ENCODE measurements around the gene RIBC2.
"Not testable (repeated sequence)": the region's sequence is repeated elsewhere in the genome, so short reads cannot be mapped to it uniquely, and the experiment has no call there.

RIBC2 gene

DNA sequence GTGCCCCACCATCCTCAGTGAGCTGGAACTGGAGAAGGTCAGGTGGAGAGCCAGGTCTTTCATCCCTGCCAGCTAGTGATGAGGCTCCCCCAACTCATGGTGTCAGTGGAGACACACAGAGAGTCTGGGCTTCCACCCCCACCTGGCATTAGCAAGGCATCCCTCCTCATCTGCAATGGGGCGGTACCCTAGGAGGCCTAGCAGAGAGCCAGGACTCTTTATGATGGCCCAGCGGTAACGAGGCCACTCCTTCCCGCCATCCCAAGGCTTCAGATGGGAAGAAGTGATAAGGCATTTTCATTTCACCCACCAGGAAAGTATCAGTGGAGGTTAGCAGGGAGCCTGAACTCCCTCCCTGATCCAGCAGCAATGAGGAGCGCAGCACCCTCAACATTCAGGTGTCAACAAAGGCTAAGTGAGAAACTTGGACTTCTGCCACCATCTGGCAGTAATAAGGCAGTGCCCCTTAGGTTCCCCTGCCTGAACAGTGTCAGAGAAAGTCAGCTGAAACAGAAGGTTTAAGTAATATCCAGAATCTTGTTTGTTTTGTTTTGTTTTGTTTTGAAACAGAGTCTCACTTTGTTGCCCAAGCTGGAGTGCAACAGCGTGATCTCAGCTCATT is 48.7 kb downstream of the RIBC2 start:
- H3K9me3 ChIP-seq (ENCODE audit: control insufficient read depth, insufficient read depth, low read length), result peaks cover 4% of the 10 kb centered on the region; the same call in 1 of the 2 replicates
- H3K4me1 ChIP-seq (ENCODE audit: insufficient read depth, low read length), result no peaks in the 10 kb centered on the region
- no peaks in the 10 kb centered on the region for H3K36me3 ChIP-seq (ENCODE audit: insufficient read depth, low read length)
- no peak overlapping the region for H3K9ac ChIP-seq (ENCODE audit: low read depth, low read length)

GRCh38 chr22:45463691-45464090 is 50.2 kb downstream of the RIBC2 start:
- H3K9ac ChIP-seq (ENCODE audit: low read depth, low read length); H3K9me3 ChIP-seq (ENCODE audit: control insufficient read depth, insufficient read depth, low read length); H3K4me1 ChIP-seq (ENCODE audit: insufficient read depth, low read length); H3K36me3 ChIP-seq (ENCODE audit: insufficient read depth, low read length): not testable (repeated sequence)

DNA sequence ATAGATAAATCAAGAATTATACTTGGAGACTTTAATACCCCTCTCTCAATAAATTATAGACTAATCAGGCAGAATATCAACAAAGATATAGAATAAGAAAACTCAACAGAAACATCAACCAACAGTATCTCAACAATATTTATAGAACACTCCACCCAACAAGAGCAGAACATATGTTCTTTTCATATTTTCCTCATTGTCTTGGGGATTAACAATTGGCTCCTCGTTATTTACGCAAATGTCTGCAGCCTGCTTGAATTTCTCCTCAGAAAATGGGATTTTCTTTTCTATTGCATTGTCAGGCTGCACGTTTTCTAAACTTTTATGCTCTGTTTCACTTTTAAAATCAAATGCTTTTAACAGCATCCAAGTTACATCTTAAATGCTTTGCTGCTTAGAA is 52.1 kb downstream of the RIBC2 start:
- peaks cover 12% of the 10 kb centered on the region for H3K4me1 ChIP-seq (ENCODE audit: insufficient read depth, low read length)
- H3K36me3 ChIP-seq (ENCODE audit: insufficient read depth, low read length), result no peaks in the 10 kb centered on the region

DNA sequence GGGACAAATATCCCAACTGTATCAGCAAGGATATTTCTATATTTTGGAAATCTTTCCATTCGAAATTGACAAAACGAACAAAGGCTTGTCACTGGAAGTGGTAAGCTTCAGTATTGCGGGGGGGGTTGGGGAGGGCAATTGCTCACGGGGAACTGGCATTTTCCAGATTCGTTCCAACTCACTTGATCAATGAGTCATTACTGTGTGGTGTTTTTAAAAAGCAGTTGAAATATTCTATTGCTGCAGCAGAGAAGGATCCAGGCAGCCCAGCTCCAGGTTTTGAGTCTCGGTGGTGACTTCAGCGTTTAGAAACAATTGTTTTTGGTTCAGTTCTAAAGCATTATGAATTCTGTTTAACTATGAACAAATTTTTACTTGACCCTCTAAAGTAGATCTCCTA is 55.4 kb downstream of the RIBC2 start:
- peaks cover 14% of the 10 kb centered on the region for H3K4me1 ChIP-seq (ENCODE audit: insufficient read depth, low read length)
- H3K9ac ChIP-seq (ENCODE audit: low read depth, low read length), result no peak overlapping the region
- no peaks in the 10 kb centered on the region for H3K36me3 ChIP-seq (ENCODE audit: insufficient read depth, low read length)
- H3K9me3 ChIP-seq (ENCODE audit: control insufficient read depth, insufficient read depth, low read length), result peaks cover 5% of the 10 kb centered on the region; the same call in 1 of the 2 replicates

More for the DNA sequence above, 52.1 kb downstream of the RIBC2 start:
- H3K9ac ChIP-seq (ENCODE audit: low read depth, low read length), result no peak overlapping the region
- peaks cover 5% of the 10 kb centered on the region; the same call in 1 of the 2 replicates for H3K9me3 ChIP-seq (ENCODE audit: control insufficient read depth, insufficient read depth, low read length)

GRCh38 chr22:45469281-45470073 is 56.0 kb downstream of the RIBC2 start:
- peaks cover 14% of the 10 kb centered on the region for H3K4me1 ChIP-seq (ENCODE audit: insufficient read depth, low read length)
- H3K36me3 ChIP-seq (ENCODE audit: insufficient read depth, low read length), result no peaks in the 10 kb centered on the region
- H3K9me3 ChIP-seq (ENCODE audit: control insufficient read depth, insufficient read depth, low read length), result peaks cover 5% of the 10 kb centered on the region; the same call in 1 of the 2 replicates
- H3K9ac ChIP-seq (ENCODE audit: low read depth, low read length), result no peak overlapping the region

- no peak overlapping the region for H3K9ac ChIP-seq (ENCODE audit: low read depth, low read length)
- peaks cover 14% of the 10 kb centered on the region for H3K4me1 ChIP-seq (ENCODE audit: insufficient read depth, low read length)
- no peaks in the 10 kb centered on the region for H3K36me3 ChIP-seq (ENCODE audit: insufficient read depth, low read length)
- peaks cover 5% of the 10 kb centered on the region; the same call in 1 of the 2 replicates for H3K9me3 ChIP-seq (ENCODE audit: control insufficient read depth, insufficient read depth, low read length)
Observed at GRCh38 chr22:45470871-45471270, 57.4 kb downstream of the RIBC2 start.

GRCh38 chr22:45472426-45472825 is 58.9 kb downstream of the RIBC2 start:
- H3K9me3 ChIP-seq (ENCODE audit: control insufficient read depth, insufficient read depth, low read length), result no peaks in the 10 kb centered on the region
- H3K4me1 ChIP-seq (ENCODE audit: insufficient read depth, low read length), result peaks cover 14% of the 10 kb centered on the region
- no peak overlapping the region for H3K9ac ChIP-seq (ENCODE audit: low read depth, low read length)
- no peaks in the 10 kb centered on the region for H3K36me3 ChIP-seq (ENCODE audit: insufficient read depth, low read length)

GRCh38 chr22:45473626-45474237 is 60.2 kb downstream of the RIBC2 start:
- H3K4me1 ChIP-seq (ENCODE audit: insufficient read depth, low read length), result peaks cover 14% of the 10 kb centered on the region
- no peaks in the 10 kb centered on the region for H3K36me3 ChIP-seq (ENCODE audit: insufficient read depth, low read length)
- no peak overlapping the region for H3K9ac ChIP-seq (ENCODE audit: low read depth, low read length)
- H3K9me3 ChIP-seq (ENCODE audit: control insufficient read depth, insufficient read depth, low read length), result no peaks in the 10 kb centered on the region

DNA sequence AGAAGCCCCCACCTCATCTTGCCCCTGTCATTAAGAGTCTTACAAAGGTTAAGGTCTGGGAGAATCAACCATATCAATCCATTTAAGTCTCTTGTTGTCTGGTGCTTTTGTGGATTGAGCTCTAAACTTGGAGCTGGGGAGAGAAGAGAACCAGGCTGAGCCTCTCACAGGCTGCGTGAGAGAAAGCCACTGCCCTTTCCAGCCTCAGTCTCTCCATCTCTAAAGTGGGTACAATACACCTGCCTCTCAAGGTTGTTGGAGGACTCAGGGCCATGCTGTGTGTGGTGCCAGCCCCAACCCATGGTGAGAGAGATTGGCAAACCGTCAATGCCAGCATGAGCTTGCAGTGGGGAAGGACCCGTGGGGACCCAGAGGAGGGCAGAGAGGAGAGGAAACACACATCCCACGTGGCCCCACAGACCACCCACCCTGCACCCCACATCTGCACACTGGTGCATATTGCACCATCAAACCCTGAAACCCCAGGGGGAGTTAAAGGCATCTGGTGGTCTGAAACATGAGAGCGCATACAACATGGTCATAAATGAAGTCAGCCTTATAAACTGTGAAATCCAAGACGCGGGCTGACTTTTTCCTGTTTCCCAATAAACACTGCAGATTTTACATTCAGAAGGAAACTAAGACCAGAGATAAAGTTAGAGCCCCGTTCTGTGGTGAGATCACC is 61.7 kb downstream of the RIBC2 start:
- Histone ChIP-seq H3K4me1 (ENCODE audit: insufficient read depth, low read length) (peaks cover 4% of the 10 kb centered on the region; the same call in 1 of the 2 replicates), H3K9ac (ENCODE audit: low read depth, low read length) (no peak overlapping the region), H3K9me3 (ENCODE audit: control insufficient read depth, insufficient read depth, low read length) (no peaks in the 10 kb centered on the region), H3K36me3 (ENCODE audit: insufficient read depth, low read length) (no peaks in the 10 kb centered on the region)

DNA sequence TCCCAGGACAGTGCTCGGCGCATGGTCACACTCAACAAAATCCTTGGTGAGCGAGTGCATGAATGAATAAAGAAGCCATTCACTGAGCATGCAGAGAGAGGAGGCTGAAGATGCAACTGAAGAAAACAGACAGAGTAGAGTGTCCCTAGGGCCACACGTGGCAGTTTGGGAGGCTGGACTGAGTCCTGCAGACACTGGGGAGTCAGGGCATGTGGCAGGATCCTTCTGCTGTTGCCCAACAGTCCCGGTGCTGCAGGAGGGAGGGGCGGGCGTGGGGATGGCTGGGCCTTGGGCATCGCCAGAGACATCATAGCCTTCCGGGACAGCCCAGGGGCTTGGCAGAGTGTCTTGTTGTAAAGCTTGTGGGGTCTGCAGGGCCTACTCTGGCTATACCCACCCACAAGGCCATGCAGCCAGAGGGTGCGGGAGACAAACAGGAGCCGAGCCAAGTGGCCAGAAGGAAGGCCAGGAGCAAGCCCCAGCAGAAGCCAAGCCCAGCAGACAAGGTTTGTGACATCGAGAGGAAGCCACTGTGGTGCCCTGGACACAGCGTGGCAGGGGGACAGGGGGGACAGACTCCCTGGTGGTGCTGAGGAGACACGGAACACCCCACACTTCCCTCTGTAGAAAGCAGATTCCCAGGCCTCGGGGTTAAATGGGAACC is 62.5 kb downstream of the RIBC2 start:
- Histone ChIP-seq H3K9me3 (ENCODE audit: control insufficient read depth, insufficient read depth, low read length) (no peaks in the 10 kb centered on the region), H3K9ac (ENCODE audit: low read depth, low read length) (no peak overlapping the region), H3K36me3 (ENCODE audit: insufficient read depth, low read length) (no peaks in the 10 kb centered on the region), H3K4me1 (ENCODE audit: insufficient read depth, low read length) (no peaks in the 10 kb centered on the region)

DNA sequence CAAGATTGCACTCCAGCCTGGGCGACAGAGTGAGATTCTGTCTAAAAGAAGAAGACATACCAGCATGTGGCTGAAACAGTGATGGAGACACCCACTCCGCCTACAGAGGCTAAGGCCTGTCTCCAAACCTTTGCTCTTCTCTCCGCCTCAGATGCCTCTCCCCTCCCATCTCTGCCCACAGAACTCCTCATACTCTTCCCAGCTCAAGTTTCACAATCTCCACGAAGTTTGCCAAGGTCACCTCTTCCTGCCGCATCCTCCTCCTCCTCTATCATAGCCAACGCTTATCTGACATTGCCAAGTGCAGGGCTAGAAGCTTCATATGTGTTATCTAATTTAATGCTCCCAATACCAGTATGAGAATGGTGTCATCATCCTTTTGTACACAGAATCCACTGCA is 63.3 kb downstream of the RIBC2 start:
- Histone ChIP-seq H3K36me3 (ENCODE audit: insufficient read depth, low read length) (no peaks in the 10 kb centered on the region), H3K4me1 (ENCODE audit: insufficient read depth, low read length) (no peaks in the 10 kb centered on the region), H3K9ac (ENCODE audit: low read depth, low read length) (no peak overlapping the region), H3K9me3 (ENCODE audit: control insufficient read depth, insufficient read depth, low read length) (no peaks in the 10 kb centered on the region)

DNA sequence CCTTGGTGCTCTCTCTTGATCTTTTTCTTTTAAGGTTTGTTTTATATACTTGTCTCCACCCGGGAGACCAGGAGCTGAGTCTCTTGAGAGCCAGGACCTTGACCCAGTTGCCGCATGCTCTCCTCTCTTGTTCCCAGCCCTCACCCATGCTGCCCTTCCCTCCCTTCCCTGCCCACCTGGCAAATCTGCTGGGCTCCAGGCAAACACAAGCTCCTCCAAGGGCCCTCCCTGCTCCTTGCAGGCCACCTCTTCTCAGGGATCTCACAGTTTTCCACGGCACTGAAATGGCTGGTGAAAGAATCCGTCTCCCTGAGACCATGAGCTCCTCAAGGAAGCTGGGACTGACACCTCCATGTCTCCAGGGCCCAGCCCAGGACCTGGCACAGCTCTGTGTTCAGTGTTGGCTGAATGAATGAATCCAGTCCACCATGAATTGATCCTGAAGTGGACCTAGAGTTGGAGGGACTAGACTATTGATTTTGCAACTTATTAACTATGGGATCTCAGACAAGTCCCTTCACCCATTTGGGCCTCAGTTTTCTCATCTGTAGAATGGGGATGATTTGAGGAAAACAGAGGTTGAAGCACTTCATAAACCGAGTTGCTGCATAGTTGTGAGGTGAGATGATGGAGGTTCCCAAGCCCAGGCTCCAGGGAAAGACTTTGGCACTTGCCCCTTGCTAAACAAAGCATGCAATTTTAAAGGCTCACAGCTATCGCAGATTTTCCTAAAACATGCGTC is 64.0 kb downstream of the RIBC2 start:
- no peaks in the 10 kb centered on the region for H3K9me3 ChIP-seq (ENCODE audit: control insufficient read depth, insufficient read depth, low read length)
- no peaks in the 10 kb centered on the region for H3K36me3 ChIP-seq (ENCODE audit: insufficient read depth, low read length)
- no peaks in the 10 kb centered on the region for H3K4me1 ChIP-seq (ENCODE audit: insufficient read depth, low read length)
- no peak overlapping the region for H3K9ac ChIP-seq (ENCODE audit: low read depth, low read length)

DNA sequence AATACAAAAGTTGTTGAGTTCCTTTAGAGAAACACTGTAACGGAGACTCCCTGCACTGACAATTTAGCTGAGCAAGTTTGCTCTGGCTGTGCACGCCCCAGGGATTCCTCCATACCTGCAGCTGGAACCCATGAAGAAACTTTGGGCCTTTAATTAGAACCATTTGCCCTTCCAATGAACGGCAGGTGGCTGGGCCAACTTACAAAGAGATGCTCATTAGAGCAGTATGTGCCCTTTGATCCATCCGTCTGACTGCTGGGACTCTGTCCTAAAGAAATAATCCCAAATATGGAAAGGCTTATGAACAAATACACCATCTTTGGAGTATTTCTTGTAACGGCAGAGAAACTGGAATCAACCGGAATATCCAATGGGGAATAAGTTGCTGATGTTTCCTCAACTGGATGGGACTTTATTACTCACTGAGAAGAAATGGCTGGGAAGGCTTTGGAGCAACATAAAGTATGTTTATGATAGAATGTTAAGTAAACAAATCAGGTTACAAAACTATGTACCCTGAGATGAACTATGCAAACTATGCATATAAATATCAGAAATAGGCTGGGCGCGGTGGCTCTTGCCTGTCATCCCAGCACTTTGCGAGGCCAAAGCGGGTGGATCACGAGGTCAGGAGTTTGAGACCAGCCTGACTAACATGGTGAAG is 64.7 kb downstream of the RIBC2 start:
- Histone ChIP-seq H3K9me3 (ENCODE audit: control insufficient read depth, insufficient read depth, low read length) (0 out of 2 replicates have a peak, but pooled peaks cover 5% of the 10 kb centered on the region), H3K9ac (ENCODE audit: low read depth, low read length) (no peak overlapping the region), H3K36me3 (ENCODE audit: insufficient read depth, low read length) (no peaks in the 10 kb centered on the region), H3K4me1 (ENCODE audit: insufficient read depth, low read length) (no peaks in the 10 kb centered on the region)

Data from ES-I3 (cell line).